Measurements from ENCODE around the gene MMP28.

The MMP28 gene

GRCh38 chr17:35796942-35797341 lies 1.5 kb upstream of the MMP28 start:
- H3K27me3 ChIP-seq (ENCODE audit: insufficient read depth, poor library complexity, severe bottlenecking): no peaks in the 10 kb centered on the region
- TF ChIP-seq, protein P1, sequence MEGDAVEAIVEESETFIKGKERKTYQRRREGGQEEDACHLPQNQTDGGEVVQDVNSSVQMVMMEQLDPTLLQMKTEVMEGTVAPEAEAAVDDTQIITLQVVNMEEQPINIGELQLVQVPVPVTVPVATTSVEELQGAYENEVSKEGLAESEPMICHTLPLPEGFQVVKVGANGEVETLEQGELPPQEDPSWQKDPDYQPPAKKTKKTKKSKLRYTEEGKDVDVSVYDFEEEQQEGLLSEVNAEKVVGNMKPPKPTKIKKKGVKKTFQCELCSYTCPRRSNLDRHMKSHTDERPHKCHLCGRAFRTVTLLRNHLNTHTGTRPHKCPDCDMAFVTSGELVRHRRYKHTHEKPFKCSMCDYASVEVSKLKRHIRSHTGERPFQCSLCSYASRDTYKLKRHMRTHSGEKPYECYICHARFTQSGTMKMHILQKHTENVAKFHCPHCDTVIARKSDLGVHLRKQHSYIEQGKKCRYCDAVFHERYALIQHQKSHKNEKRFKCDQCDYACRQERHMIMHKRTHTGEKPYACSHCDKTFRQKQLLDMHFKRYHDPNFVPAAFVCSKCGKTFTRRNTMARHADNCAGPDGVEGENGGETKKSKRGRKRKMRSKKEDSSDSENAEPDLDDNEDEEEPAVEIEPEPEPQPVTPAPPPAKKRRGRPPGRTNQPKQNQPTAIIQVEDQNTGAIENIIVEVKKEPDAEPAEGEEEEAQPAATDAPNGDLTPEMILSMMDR (IDR thresholded peaks at IDR 0.05; ENCODE audit: poor library complexity, severe bottlenecking): no peak
- DNase-seq (ENCODE audit: low spot score): no peak

GRCh38 chr17:35795871-35796265 lies 427 bp upstream of the MMP28 start:
- TF ChIP-seq, protein P1 (IDR thresholded peaks at IDR 0.05; ENCODE audit: poor library complexity, severe bottlenecking): no peak
- ATAC-seq (ENCODE audit: low read depth): no peak
- H3K36me3 ChIP-seq (ENCODE audit: low read depth): no peaks in the 10 kb centered on the region
- DNase-seq (ENCODE audit: low spot score): no peak
- no peaks in the 10 kb centered on the region for H3K9me3 ChIP-seq (ENCODE audit: severe bottlenecking)
- peak overlapping the region; percentile 30 for H3K27ac ChIP-seq (ENCODE audit: poor library complexity, severe bottlenecking)
- H3K4me3 ChIP-seq (ENCODE audit: severe bottlenecking): peak overlapping the region; percentile 45
- H3K4me1 ChIP-seq (ENCODE audit: insufficient read depth, poor library complexity, severe bottlenecking): peaks cover 28% of the 10 kb centered on the region
- H3K27me3 ChIP-seq (ENCODE audit: insufficient read depth, poor library complexity, severe bottlenecking): no peaks in the 10 kb centered on the region

More at GRCh38 chr17:35796942-35797341, 1.5 kb upstream of the MMP28 start:
- Histone ChIP-seq H3K4me3 (ENCODE audit: severe bottlenecking) (no peak overlapping the region), H3K36me3 (ENCODE audit: low read depth) (no peaks in the 10 kb centered on the region), H3K9me3 (ENCODE audit: severe bottlenecking) (no peaks in the 10 kb centered on the region), H3K4me1 (ENCODE audit: insufficient read depth, poor library complexity, severe bottlenecking) (peaks cover 19% of the 10 kb centered on the region), H3K27ac (ENCODE audit: poor library complexity, severe bottlenecking) (no peak overlapping the region)
- ATAC-seq (ENCODE audit: low read depth): no peak

DNA sequence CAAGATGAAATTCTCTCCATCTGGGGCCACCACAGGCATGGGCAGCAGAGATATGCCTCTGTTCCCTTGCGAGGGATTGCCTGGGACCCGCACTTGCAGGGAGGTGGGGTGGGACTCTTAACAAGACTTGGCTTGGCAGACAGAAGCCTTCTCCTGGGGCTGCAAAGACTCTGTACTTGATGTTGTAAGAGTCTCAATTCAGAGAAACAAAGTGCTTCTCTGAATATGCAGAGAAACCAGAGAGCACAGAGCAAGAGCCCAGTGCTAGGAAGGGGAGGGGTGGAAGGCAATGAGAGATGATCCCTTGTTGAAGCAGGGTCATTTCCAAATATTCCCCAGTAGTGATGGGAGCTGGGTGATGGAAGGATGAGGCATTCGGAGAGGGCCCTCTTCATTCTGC lies 2.2 kb downstream of the MMP28 start:
- peaks cover 32% of the 10 kb centered on the region for H3K4me1 ChIP-seq (ENCODE audit: insufficient read depth, poor library complexity, severe bottlenecking)
- no peak for ATAC-seq (ENCODE audit: low read depth)

GRCh38 chr17:35791681-35792350 lies 3.6 kb downstream of the MMP28 start:
- Histone ChIP-seq H3K4me1 (ENCODE audit: insufficient read depth, poor library complexity, severe bottlenecking) (peaks cover 45% of the 10 kb centered on the region), H3K9me3 (ENCODE audit: severe bottlenecking) (no peaks in the 10 kb centered on the region), H3K36me3 (ENCODE audit: low read depth) (no peaks in the 10 kb centered on the region), H3K4me3 (ENCODE audit: severe bottlenecking) (no peak overlapping the region), H3K27me3 (ENCODE audit: insufficient read depth, poor library complexity, severe bottlenecking) (no peaks in the 10 kb centered on the region), H3K27ac (ENCODE audit: poor library complexity, severe bottlenecking) (peak overlapping the region; percentile 91)
- TF ChIP-seq, protein P1 (IDR thresholded peaks at IDR 0.05; ENCODE audit: poor library complexity, severe bottlenecking): no peak
- DNase-seq (ENCODE audit: low spot score) (no peak), ATAC-seq (ENCODE audit: low read depth) (no peak)

More for the DNA sequence above, 2.2 kb downstream of the MMP28 start:
- no peaks in the 10 kb centered on the region for H3K36me3 ChIP-seq (ENCODE audit: low read depth)
- H3K4me3 ChIP-seq (ENCODE audit: severe bottlenecking): peak overlapping the region; percentile 45
- H3K27me3 ChIP-seq (ENCODE audit: insufficient read depth, poor library complexity, severe bottlenecking): no peaks in the 10 kb centered on the region
- DNase-seq (ENCODE audit: low spot score): no peak
- no peak overlapping the region for H3K27ac ChIP-seq (ENCODE audit: poor library complexity, severe bottlenecking)
- TF ChIP-seq, protein P1 (IDR thresholded peaks at IDR 0.05; ENCODE audit: poor library complexity, severe bottlenecking): no peak
- no peaks in the 10 kb centered on the region for H3K9me3 ChIP-seq (ENCODE audit: severe bottlenecking)

DNA sequence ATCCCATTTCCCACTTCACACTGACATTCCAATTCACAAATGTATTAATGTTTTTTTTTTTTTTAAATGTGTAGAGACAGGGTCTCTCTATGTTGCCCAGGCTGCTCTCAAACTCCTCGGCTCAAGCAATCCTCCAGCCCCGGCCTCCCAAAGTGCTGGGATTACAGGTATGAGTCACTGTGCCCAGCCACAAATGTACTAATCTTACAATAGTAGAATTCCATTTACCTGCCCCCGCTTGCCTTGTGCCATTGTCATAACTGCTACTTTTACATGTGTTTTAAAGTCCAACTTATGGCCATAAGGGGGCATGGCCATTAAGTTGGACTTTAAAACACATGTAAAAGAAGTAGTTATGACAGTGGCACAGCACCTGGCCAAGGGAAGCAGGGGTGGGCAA lies 4.6 kb downstream of the MMP28 start:
- ATAC-seq (ENCODE audit: low read depth): no peak
- TF ChIP-seq, protein P1 (IDR thresholded peaks at IDR 0.05; ENCODE audit: poor library complexity, severe bottlenecking): no peak
- Histone ChIP-seq H3K9me3 (ENCODE audit: severe bottlenecking) (no peaks in the 10 kb centered on the region), H3K36me3 (ENCODE audit: low read depth) (no peaks in the 10 kb centered on the region), H3K27ac (ENCODE audit: poor library complexity, severe bottlenecking) (peak overlapping the region; percentile 91), H3K27me3 (ENCODE audit: insufficient read depth, poor library complexity, severe bottlenecking) (no peaks in the 10 kb centered on the region), H3K4me3 (ENCODE audit: severe bottlenecking) (no peak overlapping the region), H3K4me1 (ENCODE audit: insufficient read depth, poor library complexity, severe bottlenecking) (peaks cover 52% of the 10 kb centered on the region)
- no peak for DNase-seq (ENCODE audit: low spot score)
